Measurements from ENCODE around the gene AGAP1.

GRCh38 chr2:235564066-235564465 lies 70.2 kb downstream of the AGAP1 start:
- no peak for TF ChIP-seq CTCF (IDR thresholded peaks at IDR 0.05)
- TF ChIP-seq POLR2A (IDR thresholded peaks at IDR 0.05) = no peak

Data from heart left ventricle (tissue), 13 donors.